ENCODE results near the gene POLR2I.
"Not testable (repeated sequence)": the region's sequence is repeated elsewhere in the genome, so short reads cannot be mapped to it uniquely, and the experiment has no call there.

The POLR2I gene

GRCh38 chr19:36099166-36099785 is 15.4 kb downstream of the POLR2I start:
- DNase-seq: no peak

GRCh38 chr19:36097036-36097435 is 17.6 kb downstream of the POLR2I start:
- no peak for DNase-seq

GRCh38 chr19:36093687-36094086 is 21.0 kb downstream of the POLR2I start:
- DNase-seq: no peak

GRCh38 chr19:36093146-36093662 is 21.5 kb downstream of the POLR2I start:
- DNase-seq: no peak

- DNase-seq: no peak
Measured at GRCh38 chr19:36092566-36092965, 22.1 kb downstream of the POLR2I start.

- no peak for DNase-seq
Measured at GRCh38 chr19:36090910-36091695, 23.6 kb downstream of the POLR2I start.

GRCh38 chr19:36089847-36090246 is 24.8 kb downstream of the POLR2I start:
- no peak for DNase-seq

GRCh38 chr19:36086326-36086725 is 28.3 kb downstream of the POLR2I start:
- no peak for DNase-seq

GRCh38 chr19:36084231-36085009 is 30.3 kb downstream of the POLR2I start:
- DNase-seq: no peak

GRCh38 chr19:36082916-36083315 is 31.8 kb downstream of the POLR2I start:
- no peak for DNase-seq

- DNase-seq: no peak
Measured at GRCh38 chr19:36081894-36082293, 32.8 kb downstream of the POLR2I start.

GRCh38 chr19:36081385-36081784 is 33.3 kb downstream of the POLR2I start:
- DNase-seq: no peak

- DNase-seq: no peak
Measured at GRCh38 chr19:36079389-36079945, 35.2 kb downstream of the POLR2I start.

GRCh38 chr19:36073121-36073876 is 41.4 kb downstream of the POLR2I start:
- no peak for DNase-seq

- DNase-seq: no peak
Measured at GRCh38 chr19:36072081-36072480, 42.6 kb downstream of the POLR2I start.

- DNase-seq: not testable (repeated sequence)
Measured at GRCh38 chr19:36068810-36069499, 45.7 kb downstream of the POLR2I start.

- DNase-seq: no peak
Measured at GRCh38 chr19:36067681-36068080, 47.0 kb downstream of the POLR2I start.

GRCh38 chr19:36064826-36065225 is 49.8 kb downstream of the POLR2I start:
- no peak for DNase-seq

Data from kidney glomerular epithelial cell (primary cell).